Heart right ventricle (tissue), 16 donors: Measurements from ENCODE around the gene CCDC201. TPM values are rescaled to one million over a fixed set of nuclear protein-coding genes. Genes with fewer than 3 reads are reported as not detected.

ENCODE experiments used
- ATAC-seq, 8 donors: fragments of 200-7000 bp; cut with Tn5 transposase; one replicate each; pipeline ENCODE4 v1.9.1; 2020; ENCODE audit warnings: mild to moderate bottlenecking in 8 of 8, moderate library complexity in 8 of 8, moderate number of reproducible peaks in 1 of 8
- DNase-seq, 2 donors: peaks; one replicate each; pipeline ENCODE4 v3.0.0-alpha.2; 2020
- H3K27ac ChIP-seq, 10 donors: fragments of 200-600 bp; sonication (generic) in 2 of 10; one replicate each; pipeline versions ENCODE4 v1.5.0 to v1.8.0; 2020 to 2022; ENCODE audit warnings: mild to moderate bottlenecking in 3 of 10
- H3K27me3 ChIP-seq, 7 donors: fragments of 200-600 bp; one replicate each; pipeline ENCODE4 v1.8.0; 2021 to 2022; ENCODE audit warnings: mild to moderate bottlenecking in 2 of 7
- H3K36me3 ChIP-seq, 9 donors: fragments of 200-600 bp; sonication (generic) in 1 of 9; one replicate each; pipeline versions ENCODE4 v1.5.0 to v1.8.0; 2020 to 2022; ENCODE audit warnings: mild to moderate bottlenecking in 2 of 9
- H3K4me1 ChIP-seq, 9 donors: fragments of 200-600 bp; sonication (generic) in 1 of 9; one replicate each; pipeline versions ENCODE4 v1.5.0 to v1.8.0; 2020 to 2022; ENCODE audit warnings: mild to moderate bottlenecking in 4 of 9
- H3K4me3 ChIP-seq, 10 donors: fragments of 200-600 bp; sonication (generic) in 2 of 10; one replicate each; pipeline versions ENCODE4 v1.5.0 to v1.8.0; 2020 to 2022; ENCODE audit warnings: mild to moderate bottlenecking in 7 of 10, moderate library complexity in 2 of 10
- H3K9me3 ChIP-seq, 11 donors: fragments of 200-600 bp in 10 of 11; sonication (generic) in 2 of 11; one replicate each; pipeline versions ENCODE4 v1.5.0 to v1.8.0; 2013 to 2022; ENCODE audit warnings: mild to moderate bottlenecking in 2 of 11, control low read depth in 1 of 11, moderate library complexity in 1 of 11
- CTCF ChIP-seq, 9 donors: fragments of 200-600 bp; sonication (generic) in 2 of 9; IDR thresholded peaks; one replicate each; pipeline versions ENCODE4 v1.5.0 to v1.8.0; 2021 to 2022; ENCODE audit warnings: antibody characterized with exemption in 9 of 9, mild to moderate bottlenecking in 5 of 9, moderate library complexity in 1 of 9
- WGBS, 2 donors: extraction: QIAGEN DNeasy Blood & Tissue Kit; methylation state at CpG; one replicate each; pipeline ENCODE4 v1.1.7; 2013; ENCODE audit warnings: inconsistent platforms in 1 of 2; 5-methylcytosine and 5-hydroxymethylcytosine counted together
- intact Hi-C, 10 donors: fragments of 100-400 bp; cut with DNase I; formaldehyde crosslinking; loops; one replicate each; pipeline versions ENCODE4 v1.11.1 to v1.14.2; 2022
- polyA plus RNA-seq, 2 donors: library from polyadenylated mRNA; stranded (reverse); fragments of 200-250 nt; gene quantifications; one replicate each; pipeline ENCODE4 v1.2.3, GENCODE V29; 2013
- total RNA-seq, 10 donors: library from RNA; stranded (reverse); fragmentation: NEBNext Ultra II Directional in 3 of 10; extraction: Animal tissue kit (Norgen Biotek cat#: 25700) in 3 of 10; gene quantifications; one replicate each; pipeline versions ENCODE4 v1.2.1 to v1.2.4, GENCODE V29; 2021 to 2023
- donor health status: Arrhythmogenic right ventricular cardiomyopathy.
- donor health status: ischemic (EF 13 %, LVEDD 7.1; RV severe dilation, severe dysfunction).
- donor health status: healthy with polysubstance abuse.
- donor health status: DM: no; HTN: yes; CAD: no.
- donor health status: DM: no; HTN: no; CAD: no.
- donor health status: ischemic (EF 25% LVEDD 6.9; RV normal size, moderate dysfunction).
- donor health status: ischemic (EF 25% LVEDD 5.7; RV mildly dilated, moderate dysfunction).
- donor health status: healthy.
- donor health status: DM: yes; HTN: yes; CAD: no.
- donor health status: Ischemic cardiomyopathy.
- donor health status: ischemic (EF 35%, LVEDD 5.7; RV mildly dilated, moderate dysfunction).
- donor health status: nonischemic (EF 11% LVEDD 7.7; RV severe dilation, severe dysfunction).
- donor health status: DM: yes; HTN: yes; CAD: no.
- donor health status: PGD.
- donor health status: ischemic (EF 29% LVEDD 5.4; RV normal size, mild dysfunction).
- donor health status: nonischemic (EF 23%, LVEDD 6.1; RV moderate dilation, normal function).

CCDC201 gene
- total and polyA plus RNA-seq, 12 donors, result not detected

DNA sequence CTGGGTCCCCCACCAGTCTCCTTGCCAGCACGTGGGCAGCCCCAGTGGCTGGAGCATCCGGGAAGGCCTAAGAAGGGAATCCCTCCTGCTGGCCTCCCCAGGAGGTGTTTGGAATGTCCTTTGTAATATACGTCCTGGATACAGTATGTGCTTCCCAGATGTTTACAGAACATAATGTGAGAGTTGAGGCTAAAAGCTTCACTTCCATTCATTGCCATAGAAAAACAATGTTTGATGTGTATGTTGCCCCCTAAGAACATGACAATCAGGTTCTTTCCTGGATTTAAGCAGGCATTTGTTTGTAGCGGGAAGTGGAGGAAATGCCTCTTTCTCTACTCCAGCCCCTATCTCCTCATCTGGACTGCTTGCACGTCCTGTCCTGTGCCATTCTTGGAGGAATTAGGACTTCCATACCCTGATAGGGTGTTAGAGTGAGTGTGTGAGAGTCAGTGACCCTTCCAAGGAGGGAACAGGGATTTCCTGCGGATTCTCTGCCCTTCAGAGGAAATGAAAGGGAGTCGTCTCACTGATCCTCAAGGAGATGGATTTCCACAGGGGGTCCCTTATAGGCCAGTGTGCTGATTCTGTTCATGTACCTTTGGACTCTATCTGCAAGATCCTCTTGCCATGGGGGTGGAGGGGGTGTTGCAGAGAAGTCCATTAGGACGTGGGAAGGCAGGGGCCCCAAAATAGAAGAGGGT, 16.6 kb upstream of the CCDC201 start:
- intact Hi-C loops, result loop anchor here in 2 of 10 donors (2.0 to 10.0 kb wide), 2 partner anchors 1289 to 1365 kb away; no protein-coding TSS in a partner anchor
- no peak overlapping the region for H3K27ac ChIP-seq
- ATAC-seq (peak in 2 of 8 donors; percentile 16 to 17), DNase-seq (no peak)
- H3K4me1 ChIP-seq, result peaks cover 0 to 14% (median 10%) of the 10 kb centered on the region in 9 donors
- no peak overlapping the region for H3K4me3 ChIP-seq
- 64 to 65% methylated on average over 8 of the region's 8 CpGs for WGBS, 2 donors
- no peaks in the 10 kb centered on the region for H3K36me3 ChIP-seq
- H3K27me3 ChIP-seq, result peaks cover 7 to 64% (median 57%) of the 10 kb centered on the region in 7 donors
- TF ChIP-seq CTCF (IDR thresholded peaks at IDR 0.05), result no peak
- no peaks in the 10 kb centered on the region for H3K9me3 ChIP-seq

GRCh38 chr7:45888993-45889366, 16.1 kb upstream of the CCDC201 start:
- no peaks in the 10 kb centered on the region for H3K9me3 ChIP-seq
- DNase-seq (no peak), ATAC-seq (peak in 2 of 8 donors; percentile 14 to 20)
- H3K4me1 ChIP-seq, result peaks cover 0 to 14% (median 10%) of the 10 kb centered on the region in 9 donors
- 24 to 25% methylated on average over 14 of the region's 14 CpGs for WGBS, 2 donors
- no peak for TF ChIP-seq CTCF (IDR thresholded peaks at IDR 0.05)
- peaks cover 7 to 66% (median 59%) of the 10 kb centered on the region in 7 donors for H3K27me3 ChIP-seq
- no peaks in the 10 kb centered on the region for H3K36me3 ChIP-seq
- peak overlapping the region in 9 of 10 donors; percentile 13 to 43 (median 33) for H3K4me3 ChIP-seq
- intact Hi-C loops, result no loop called here
- no peak overlapping the region for H3K27ac ChIP-seq

GRCh38 chr7:45888185-45888992, 15.5 kb upstream of the CCDC201 start, which contains the start of gene IGFBP1:
Gene IGFBP1 (plus strand): TSS chr7:45888488. CDS start chr7:45888653, 165 bp downstream.
- WGBS, 2 donors, result 4 to 5% methylated on average over 73 of the region's 73 CpGs
- H3K27ac ChIP-seq, result no peak within 1 kb of the TSS
- intact Hi-C loops, result no loop called here
- peaks cover 0 to 14% (median 10%) of the 10 kb centered on the region in 9 donors for H3K4me1 ChIP-seq
- DNase-seq (no peak), ATAC-seq (peak in 7 of 8 donors; percentile 18 to 71 (median 37))
- no peaks in the 10 kb centered on the region for H3K9me3 ChIP-seq
- peaks cover 7 to 64% (median 59%) of the 10 kb centered on the region in 7 donors for H3K27me3 ChIP-seq
- no peaks in the 10 kb centered on the region for H3K36me3 ChIP-seq
- H3K4me3 ChIP-seq, result peak within 1 kb of the TSS in 9 of 10 donors; percentile 13 to 43 (median 33)
- no peak for TF ChIP-seq CTCF (IDR thresholded peaks at IDR 0.05)

GRCh38 chr7:45886931-45887667, 14.2 kb upstream of the CCDC201 start:
- Histone ChIP-seq H3K36me3 (no peaks in the 10 kb centered on the region), H3K27ac (no peak overlapping the region), H3K4me3 (no peak overlapping the region), H3K9me3 (no peaks in the 10 kb centered on the region), H3K27me3 (peaks cover 7 to 72% (median 59%) of the 10 kb centered on the region in 7 donors), H3K4me1 (peaks cover 0 to 14% (median 10%) of the 10 kb centered on the region in 9 donors)
- ATAC-seq (no peak), DNase-seq (no peak)
- WGBS, 2 donors, result 95 to 96% methylated on average over 5 of the region's 5 CpGs
- TF ChIP-seq CTCF (IDR thresholded peaks at IDR 0.05), result no peak
- intact Hi-C loops, result no loop called here
